Panc1 (cell line): ENCODE data around the gene CDC42EP4. TPM values are rescaled to one million over a fixed set of nuclear protein-coding genes. Genes with fewer than 3 reads are reported as not detected.

ENCODE experiments used
- ATAC-seq: fragments of 200-7000 bp; cut with Tn5 transposase; 2 replicates; pipeline ENCODE4 v1.9.1; 2020; ENCODE audit warnings: mild to moderate bottlenecking, moderate library complexity
- BruUV-seq: library from RNA; stranded (reverse); fragments of 400-500 nt; replicated peaks from 2 replicates; lab custom pipeline; 2021; lab: Mats Ljungman, UMichigan
- CTCF ChIA-PET: fragments of 300-600 bp; sonication (Branson Sonifier 250); formaldehyde crosslinking; loops from one replicate; lab custom pipeline; 2022; ENCODE audit warnings: antibody characterized with exemption; lab: Charles Lee
- POLR2A ChIA-PET: fragments of 300-600 bp; sonication (Branson Sonifier 250); formaldehyde crosslinking; loops from one replicate; lab custom pipeline; 2022; ENCODE audit warnings: antibody characterized with exemption; lab: Charles Lee
- DNase-seq: peaks from one replicate; pipeline ENCODE4 v3.0.0-alpha.2; 2010; ENCODE audit warnings: low read depth, low spot score
- H3K27ac ChIP-seq: 2 replicates; pipeline ENCODE4 v1.5.1; 2011; ENCODE audit warnings: mild to moderate bottlenecking, low read length, inconsistent platforms
- H3K27me3 ChIP-seq: fragments of 200-500 bp; sonication (Bioruptor generic); 2 replicates; pipeline ENCODE4 v1.6.0; 2014; ENCODE audit warnings: low read length, inconsistent platforms; ENCODE audit not compliant: control insufficient read depth, insufficient read depth
- H3K36me3 ChIP-seq: fragments of 200-500 bp; sonication (Bioruptor generic); 2 replicates; pipeline ENCODE4 v1.5.1; 2014; ENCODE audit warnings: inconsistent platforms, mild to moderate bottlenecking, low read length, moderate library complexity; ENCODE audit not compliant: control insufficient read depth, insufficient read depth
- H3K4me1 ChIP-seq: 2 replicates; pipeline ENCODE4 v1.5.1; 2011; ENCODE audit warnings: inconsistent platforms, mild to moderate bottlenecking, low read length, moderate library complexity; ENCODE audit not compliant: control insufficient read depth, insufficient read depth
- H3K4me3 ChIP-seq, 2 experiments: 2 replicates each; pipeline ENCODE4 v1.5.1; 2011 to 2012; ENCODE audit warnings: low read depth in 2 of 2, low read length in 2 of 2, mild to moderate bottlenecking in 2 of 2, inconsistent platforms in 1 of 2, moderate library complexity in 1 of 2
- H3K9me3 ChIP-seq: fragments of 200-500 bp; sonication (Bioruptor generic); 2 replicates; pipeline ENCODE4 v1.5.1; 2014; ENCODE audit warnings: low read depth, mild to moderate bottlenecking, inconsistent platforms, low read length, moderate library complexity; ENCODE audit not compliant: control insufficient read depth, insufficient read depth
- CTCF ChIP-seq: fragments of 450-650 bp; IDR thresholded peaks from 2 replicates; pipeline ENCODE4 v1.5.1; 2017; ENCODE audit warnings: mild to moderate bottlenecking
- POLR2AphosphoS5 ChIP-seq: IDR thresholded peaks from 2 replicates; pipeline ENCODE4 v1.6.1; 2012; ENCODE audit warnings: mild to moderate bottlenecking, low read depth, low read length, moderate library complexity
- SIN3A ChIP-seq: IDR thresholded peaks from 2 replicates; pipeline ENCODE4 v1.6.1; 2012; ENCODE audit warnings: low read depth, mild to moderate bottlenecking, low read length, moderate library complexity, borderline replicate concordance; ENCODE audit not compliant: insufficient read depth
- TCF7L2 ChIP-seq: IDR thresholded peaks from 2 replicates; pipeline ENCODE4 v1.6.1; 2011; ENCODE audit warnings: mild to moderate bottlenecking, low read depth, low read length, inconsistent platforms
- in situ Hi-C: cut with HindIII; loops from 2 replicates; pipeline ENCODE4 v1.10.0; 2016; ENCODE audit warnings: low sequenced_read_pairs, low pct_unique_long_range_greater_than_20kb
- intact Hi-C: fragments of 100-400 bp; cut with micrococcal nuclease; formaldehyde crosslinking; loops from one replicate; pipeline ENCODE4 v1.10.0; 2022; ENCODE audit not compliant: unreplicated experiment
- total RNA-seq: library from RNA; stranded (reverse); gene quantifications from one replicate; pipeline ENCODE4 v1.2.1, GENCODE V29; 2021; ENCODE audit not compliant: unreplicated experiment
- TF ChIP-seq, protein P1 (sequence below), 2 experiments: IDR thresholded peaks; 2 replicates each; pipeline ENCODE4 v1.6.1; 2011 to 2012; ENCODE audit warnings: low read depth in 2 of 2, control low read depth in 1 of 2, low read length in 1 of 2, mild to moderate bottlenecking in 1 of 2, moderate library complexity in 1 of 2; ENCODE audit not compliant: insufficient read depth in 1 of 2

The CDC42EP4 gene
- total RNA-seq, 1 experiment from 2014 or later: 65.9 TPM

DNA sequence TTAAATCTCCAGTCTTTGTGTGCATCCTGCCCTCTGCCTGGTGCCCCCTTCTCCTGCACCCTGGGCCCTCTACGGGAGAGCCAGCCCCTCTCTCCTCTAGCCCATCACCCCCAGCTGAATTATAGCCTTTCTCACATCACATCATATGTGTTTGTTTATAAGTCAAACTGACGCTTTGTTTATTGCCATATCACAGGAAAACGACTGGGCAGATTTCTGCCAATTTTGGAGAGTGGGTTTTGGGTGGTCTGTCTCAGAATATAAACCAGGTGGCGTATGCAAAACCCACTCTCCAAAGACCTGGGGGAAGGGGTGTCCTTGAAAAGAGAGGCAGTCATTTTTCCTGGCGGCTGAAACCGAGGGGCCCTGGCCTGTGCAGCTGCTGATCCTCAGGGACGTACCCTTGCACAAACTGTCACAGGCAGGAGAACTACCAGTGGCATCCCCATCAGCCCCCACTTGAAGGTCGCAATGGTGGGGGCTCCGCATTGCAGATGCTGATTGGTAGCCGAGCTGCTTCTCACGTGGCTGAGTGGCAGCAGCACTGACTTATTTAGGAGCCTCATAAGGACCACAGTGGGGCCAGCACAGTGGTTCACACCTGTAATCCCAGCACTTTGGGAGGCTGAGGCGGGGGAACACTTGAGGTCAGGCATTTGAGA is 34.8 kb upstream of the CDC42EP4 start:
- H3K9me3 ChIP-seq: no peaks in the 10 kb centered on the region
- H3K36me3 ChIP-seq: no peaks in the 10 kb centered on the region
- peaks cover 28% of the 10 kb centered on the region for H3K4me1 ChIP-seq
- no peaks in the 10 kb centered on the region for H3K27me3 ChIP-seq
- H3K27ac ChIP-seq: no peak overlapping the region
- intact Hi-C loops (no loop called here), in situ Hi-C loops (no loop called here)
- H3K4me3 ChIP-seq: no peak overlapping the region
- TF ChIP-seq, protein P1, sequence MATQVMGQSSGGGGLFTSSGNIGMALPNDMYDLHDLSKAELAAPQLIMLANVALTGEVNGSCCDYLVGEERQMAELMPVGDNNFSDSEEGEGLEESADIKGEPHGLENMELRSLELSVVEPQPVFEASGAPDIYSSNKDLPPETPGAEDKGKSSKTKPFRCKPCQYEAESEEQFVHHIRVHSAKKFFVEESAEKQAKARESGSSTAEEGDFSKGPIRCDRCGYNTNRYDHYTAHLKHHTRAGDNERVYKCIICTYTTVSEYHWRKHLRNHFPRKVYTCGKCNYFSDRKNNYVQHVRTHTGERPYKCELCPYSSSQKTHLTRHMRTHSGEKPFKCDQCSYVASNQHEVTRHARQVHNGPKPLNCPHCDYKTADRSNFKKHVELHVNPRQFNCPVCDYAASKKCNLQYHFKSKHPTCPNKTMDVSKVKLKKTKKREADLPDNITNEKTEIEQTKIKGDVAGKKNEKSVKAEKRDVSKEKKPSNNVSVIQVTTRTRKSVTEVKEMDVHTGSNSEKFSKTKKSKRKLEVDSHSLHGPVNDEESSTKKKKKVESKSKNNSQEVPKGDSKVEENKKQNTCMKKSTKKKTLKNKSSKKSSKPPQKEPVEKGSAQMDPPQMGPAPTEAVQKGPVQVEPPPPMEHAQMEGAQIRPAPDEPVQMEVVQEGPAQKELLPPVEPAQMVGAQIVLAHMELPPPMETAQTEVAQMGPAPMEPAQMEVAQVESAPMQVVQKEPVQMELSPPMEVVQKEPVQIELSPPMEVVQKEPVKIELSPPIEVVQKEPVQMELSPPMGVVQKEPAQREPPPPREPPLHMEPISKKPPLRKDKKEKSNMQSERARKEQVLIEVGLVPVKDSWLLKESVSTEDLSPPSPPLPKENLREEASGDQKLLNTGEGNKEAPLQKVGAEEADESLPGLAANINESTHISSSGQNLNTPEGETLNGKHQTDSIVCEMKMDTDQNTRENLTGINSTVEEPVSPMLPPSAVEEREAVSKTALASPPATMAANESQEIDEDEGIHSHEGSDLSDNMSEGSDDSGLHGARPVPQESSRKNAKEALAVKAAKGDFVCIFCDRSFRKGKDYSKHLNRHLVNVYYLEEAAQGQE (IDR thresholded peaks at IDR 0.05; ENCODE audit: insufficient read depth in 1 of 2, low read depth in 2 of 2, low read length in 1 of 2): no peak
- TF ChIP-seq POLR2AphosphoS5: no peak
- TF ChIP-seq TCF7L2: no peak
- TF ChIP-seq SIN3A: no peak
- no peak for TF ChIP-seq CTCF
- ATAC-seq: no peak
- no peak for DNase-seq
- CTCF ChIA-PET: interaction anchor here (0.7 kb wide), 1 partner anchor 18 kb away, joined by 3 read pairs; no protein-coding TSS in a partner anchor
- no TSS peak for BruUV-seq
- POLR2A ChIA-PET: no interaction called here

DNA sequence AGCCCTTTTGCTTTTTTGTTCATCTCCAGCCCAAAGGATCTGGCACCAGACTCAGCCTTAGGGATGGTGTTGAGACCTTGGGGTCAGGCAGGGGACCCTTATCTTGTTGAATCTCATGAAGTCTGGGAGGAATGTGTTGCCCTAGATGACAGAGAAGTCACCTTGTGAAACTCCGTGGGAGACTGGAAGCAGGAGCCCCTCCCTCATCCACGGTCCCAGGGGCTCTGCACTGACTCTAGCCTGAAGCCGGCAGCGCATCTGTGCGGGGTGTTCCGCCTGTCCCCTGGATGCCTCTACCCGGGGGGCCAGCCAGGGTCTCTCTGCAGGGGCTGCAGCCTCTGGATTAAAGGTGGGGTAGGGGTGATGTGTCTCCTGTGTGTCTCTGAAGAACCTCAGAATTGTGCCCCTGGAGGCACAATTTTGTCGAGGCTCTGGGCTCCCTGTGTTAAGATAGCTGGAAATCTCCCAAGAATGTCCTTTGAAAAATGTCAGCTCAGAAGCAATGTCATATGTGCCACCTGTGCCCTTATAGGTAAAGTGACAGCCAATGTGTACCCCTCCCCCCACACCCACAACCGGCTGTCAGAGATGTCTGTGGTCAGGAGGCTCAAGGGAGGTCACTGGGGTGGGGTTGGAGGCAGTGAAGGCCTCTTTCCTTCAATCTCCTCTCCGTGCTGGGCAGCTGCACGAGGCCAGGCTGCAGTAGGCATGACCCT is 32.1 kb upstream of the CDC42EP4 start:
- intact Hi-C loops: no loop called here
- POLR2A ChIA-PET: no interaction called here
- TF ChIP-seq TCF7L2 (no peak), POLR2AphosphoS5 (no peak), CTCF (no peak), SIN3A (no peak)
- TF ChIP-seq, protein P1 (IDR thresholded peaks at IDR 0.05; ENCODE audit: insufficient read depth in 1 of 2, low read depth in 2 of 2, low read length in 1 of 2): no peak

More for the DNA sequence above, 32.1 kb upstream of the CDC42EP4 start:
- Histone ChIP-seq H3K27me3 (no peaks in the 10 kb centered on the region), H3K36me3 (no peaks in the 10 kb centered on the region), H3K27ac (peak overlapping the region; percentile 85; the same call in 1 of the 2 replicates), H3K4me3 (no peak overlapping the region), H3K4me1 (peaks cover 35% of the 10 kb centered on the region), H3K9me3 (no peaks in the 10 kb centered on the region)
- in situ Hi-C loops: no loop called here
- DNase-seq: no peak
- no TSS peak for BruUV-seq
- CTCF ChIA-PET: no interaction called here
- ATAC-seq: no peak
